ENCODE results near the gene SKA3.

The SKA3 gene

DNA sequence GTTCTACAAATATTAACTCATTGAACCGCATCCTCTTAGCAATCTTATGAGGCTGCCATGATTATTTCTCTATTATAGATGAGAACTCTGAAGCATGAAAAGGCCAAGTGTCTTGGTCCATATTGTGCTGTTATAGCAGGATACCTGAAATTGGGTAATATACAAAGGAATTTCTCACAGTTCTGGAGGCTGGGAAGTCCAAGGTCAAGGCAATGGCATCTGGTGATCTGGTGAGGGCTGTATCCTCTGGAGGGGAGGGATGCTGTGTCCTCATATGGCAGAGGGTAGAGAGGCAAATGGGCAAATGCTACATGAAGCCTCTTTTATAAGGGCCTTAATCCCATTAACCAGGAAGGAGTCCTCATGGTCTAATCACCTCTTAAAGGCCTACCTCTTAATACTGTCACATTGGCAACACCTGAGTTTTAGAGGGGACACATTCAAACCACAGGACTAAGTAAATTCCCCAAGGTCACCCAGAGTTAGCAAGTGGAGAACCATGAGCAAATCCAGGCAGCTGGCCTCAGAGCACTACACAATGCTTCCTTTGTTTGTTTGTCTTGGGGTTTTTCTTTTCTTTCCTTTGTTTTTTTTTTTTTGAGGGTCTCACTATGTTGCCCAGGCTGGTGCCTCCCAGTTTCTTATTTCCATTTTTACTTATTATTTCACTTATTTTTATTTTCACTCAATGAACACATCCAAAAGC, 59.1 kb downstream of the SKA3 start:
- no peaks in the 10 kb centered on the region for H3K27me3 Mint-ChIP-seq (ENCODE audit: low read depth)
- H3K4me3 Mint-ChIP-seq, result no peak overlapping the region
- H3K27ac Mint-ChIP-seq, result no peak overlapping the region
- H3K4me1 Mint-ChIP-seq (ENCODE audit: low read depth), result no peaks in the 10 kb centered on the region
- no peaks in the 10 kb centered on the region for H3K9me3 Mint-ChIP-seq
- H3K36me3 Mint-ChIP-seq (ENCODE audit: low read depth), result no peaks in the 10 kb centered on the region
- DNase-seq (ENCODE audit: low spot score), result no peak

DNA sequence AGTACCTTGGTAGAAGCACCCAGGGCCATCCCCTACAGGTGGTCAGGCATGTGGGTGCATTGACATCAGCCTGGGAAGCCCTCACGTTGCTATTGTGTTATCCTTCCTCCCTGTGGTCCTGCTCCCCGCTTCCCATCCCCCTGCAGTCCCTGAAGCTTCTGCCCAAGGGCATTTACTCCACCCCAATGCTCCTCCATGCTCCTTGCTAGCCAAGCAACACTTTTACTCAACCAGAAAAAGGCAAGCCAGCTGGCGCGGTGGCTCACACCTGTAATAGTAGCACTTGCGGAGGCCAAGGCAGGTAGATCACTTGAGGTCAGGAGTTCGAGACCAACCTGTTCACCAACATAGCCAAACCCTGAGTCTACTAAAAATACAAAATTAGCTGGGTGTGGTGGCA, 60.2 kb downstream of the SKA3 start:
- Mint-ChIP-seq H3K4me1 (ENCODE audit: low read depth) (no peaks in the 10 kb centered on the region), H3K9me3 (no peaks in the 10 kb centered on the region), H3K36me3 (ENCODE audit: low read depth) (no peaks in the 10 kb centered on the region), H3K27ac (no peak overlapping the region), H3K27me3 (ENCODE audit: low read depth) (no peaks in the 10 kb centered on the region), H3K4me3 (no peak overlapping the region)
- no peak for DNase-seq (ENCODE audit: low spot score)

DNA sequence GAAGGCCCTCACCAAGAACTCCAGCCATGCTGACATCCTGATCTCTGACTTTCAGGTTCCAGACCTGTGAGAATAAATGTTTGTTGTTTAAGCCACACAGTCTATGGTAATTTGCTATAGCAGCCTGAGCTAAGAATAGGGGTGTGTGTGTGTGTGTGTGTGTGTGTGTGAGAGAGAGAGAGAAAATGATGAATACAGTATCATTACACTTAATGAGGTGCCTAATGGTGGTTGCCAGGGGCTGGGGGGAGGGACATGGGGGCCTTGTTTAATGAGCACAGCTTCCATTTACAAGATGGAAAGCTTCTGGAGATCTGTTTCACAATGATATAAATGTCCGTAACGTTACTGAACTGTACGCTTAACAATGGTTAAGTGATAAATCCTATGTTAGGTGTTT, 61.1 kb downstream of the SKA3 start:
- Mint-ChIP-seq H3K27ac (no peak overlapping the region), H3K9me3 (no peaks in the 10 kb centered on the region), H3K27me3 (ENCODE audit: low read depth) (no peaks in the 10 kb centered on the region)

DNA sequence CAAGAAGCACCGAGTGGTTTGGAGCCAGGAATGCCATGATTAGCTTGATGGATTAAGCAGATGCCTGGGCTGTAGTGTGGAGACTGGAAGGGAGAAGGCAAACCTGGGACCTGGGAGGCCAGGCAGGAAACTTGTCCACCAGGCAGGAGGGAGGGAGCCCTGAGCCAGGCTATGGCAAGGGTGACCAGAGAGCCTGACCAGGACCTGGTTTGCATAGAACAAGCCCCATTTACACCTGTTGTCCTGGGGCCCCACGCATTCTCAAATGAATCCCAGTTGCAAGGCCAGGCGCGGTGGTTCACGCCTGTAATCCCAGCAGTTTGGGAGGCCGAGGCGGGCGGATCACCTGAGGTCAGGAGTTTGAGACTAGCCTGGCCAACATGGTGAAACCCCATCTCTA, 64.8 kb downstream of the SKA3 start:
- H3K27me3 Mint-ChIP-seq (ENCODE audit: low read depth), result no peaks in the 10 kb centered on the region
- DNase-seq (ENCODE audit: low spot score), result no peak
- no peaks in the 10 kb centered on the region for H3K9me3 Mint-ChIP-seq
- no peaks in the 10 kb centered on the region for H3K36me3 Mint-ChIP-seq (ENCODE audit: low read depth)
- H3K4me1 Mint-ChIP-seq (ENCODE audit: low read depth), result no peaks in the 10 kb centered on the region
- H3K4me3 Mint-ChIP-seq, result no peak overlapping the region
- no peak overlapping the region for H3K27ac Mint-ChIP-seq

More for the DNA sequence above, 61.1 kb downstream of the SKA3 start:
- no peak for DNase-seq (ENCODE audit: low spot score)
- Mint-ChIP-seq H3K36me3 (ENCODE audit: low read depth) (no peaks in the 10 kb centered on the region), H3K4me1 (ENCODE audit: low read depth) (no peaks in the 10 kb centered on the region), H3K4me3 (no peak overlapping the region)

DNA sequence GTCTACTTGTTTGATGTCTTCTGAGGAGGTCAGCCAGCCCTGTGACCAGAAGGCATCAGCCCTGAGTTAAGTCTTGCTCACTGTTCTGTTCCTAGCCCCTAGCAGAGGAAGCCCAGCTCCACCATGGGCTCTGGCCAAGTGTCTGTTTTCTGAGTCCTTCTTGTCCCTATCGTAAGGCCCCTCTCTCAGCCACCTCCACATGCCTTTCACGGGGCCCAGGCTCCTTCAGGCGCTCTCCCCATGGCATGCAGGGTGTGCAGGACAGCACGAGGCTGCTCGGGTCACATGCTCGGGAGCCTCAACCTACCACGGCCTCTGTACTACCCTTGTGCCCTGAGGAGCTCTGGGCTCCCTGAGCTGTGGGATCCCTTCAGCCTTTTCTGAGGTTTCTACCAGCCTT, 67.2 kb downstream of the SKA3 start:
- H3K27ac Mint-ChIP-seq, result no peak overlapping the region
- DNase-seq (ENCODE audit: low spot score), result no peak
- H3K36me3 Mint-ChIP-seq (ENCODE audit: low read depth), result no peaks in the 10 kb centered on the region
- H3K4me3 Mint-ChIP-seq, result no peak overlapping the region
- H3K27me3 Mint-ChIP-seq (ENCODE audit: low read depth), result no peaks in the 10 kb centered on the region
- H3K9me3 Mint-ChIP-seq, result no peaks in the 10 kb centered on the region
- H3K4me1 Mint-ChIP-seq (ENCODE audit: low read depth), result no peaks in the 10 kb centered on the region

DNA sequence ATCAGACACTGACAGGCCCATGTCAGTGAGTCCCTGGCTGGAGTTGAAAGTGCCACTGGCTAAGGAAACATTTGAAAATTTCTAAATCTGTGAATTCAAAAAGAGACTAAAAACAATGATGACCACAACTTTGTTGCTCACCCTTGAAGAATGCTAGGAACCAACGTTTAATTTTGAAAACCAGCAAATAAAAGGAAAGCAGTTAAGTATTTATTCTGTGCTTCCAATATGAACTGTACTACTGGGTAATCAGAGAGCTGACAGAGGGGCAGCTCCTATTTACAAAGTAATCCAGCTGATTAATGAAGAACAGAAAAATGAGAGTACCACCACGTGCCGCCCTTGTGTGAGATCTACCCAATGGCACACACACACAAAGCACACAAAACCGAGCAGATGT, 70.3 kb downstream of the SKA3 start:
- H3K4me3 Mint-ChIP-seq, result no peak overlapping the region
- no peaks in the 10 kb centered on the region for H3K36me3 Mint-ChIP-seq (ENCODE audit: low read depth)
- H3K9me3 Mint-ChIP-seq, result no peaks in the 10 kb centered on the region
- H3K27me3 Mint-ChIP-seq (ENCODE audit: low read depth), result no peaks in the 10 kb centered on the region
- H3K27ac Mint-ChIP-seq, result no peak overlapping the region
- H3K4me1 Mint-ChIP-seq (ENCODE audit: low read depth), result no peaks in the 10 kb centered on the region
- no peak for DNase-seq (ENCODE audit: low spot score)

DNA sequence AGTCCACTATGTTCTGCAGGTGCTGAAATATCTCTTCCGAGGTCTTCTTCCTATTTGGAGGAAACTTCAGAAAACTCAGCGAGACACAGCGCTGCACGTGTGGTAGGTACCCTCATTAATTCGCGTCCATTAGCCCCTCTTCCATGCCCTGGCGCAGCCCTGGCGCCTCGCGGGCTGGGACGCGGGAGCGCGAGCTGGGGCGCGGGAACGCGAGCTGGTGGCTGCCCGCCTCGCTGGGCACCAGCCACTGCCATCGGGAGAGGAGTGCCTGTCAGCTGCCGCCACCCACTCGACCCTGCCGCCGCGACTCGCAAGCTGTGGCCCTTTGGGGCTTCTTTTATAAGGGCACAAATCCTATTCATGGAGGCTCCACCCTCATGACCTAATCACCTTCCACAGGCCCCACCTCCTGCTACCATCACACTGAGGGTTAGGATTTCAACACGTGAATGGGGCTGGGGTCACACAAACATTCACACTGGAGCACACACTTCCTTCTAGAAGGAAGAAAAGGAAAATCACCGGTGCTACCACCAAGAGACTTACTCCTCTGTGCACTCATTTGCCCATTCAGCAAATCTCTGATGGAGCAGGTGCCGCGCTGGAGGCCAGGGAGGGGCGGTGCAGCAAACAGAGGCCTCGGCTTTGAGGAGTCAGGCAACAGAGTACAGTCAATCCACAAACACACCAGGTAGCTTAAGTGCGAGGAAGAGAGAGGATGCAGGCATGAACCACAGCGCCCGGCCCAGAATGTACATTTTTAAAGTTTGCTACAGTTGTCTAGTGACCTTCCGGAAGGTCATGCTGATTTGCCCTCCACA, 71.9 kb downstream of the SKA3 start:
- DNase-seq (ENCODE audit: low spot score), result no peak
- H3K4me3 Mint-ChIP-seq, result no peak overlapping the region
- H3K4me1 Mint-ChIP-seq (ENCODE audit: low read depth), result no peaks in the 10 kb centered on the region
- H3K9me3 Mint-ChIP-seq, result no peaks in the 10 kb centered on the region
- no peaks in the 10 kb centered on the region for H3K27me3 Mint-ChIP-seq (ENCODE audit: low read depth)
- no peaks in the 10 kb centered on the region for H3K36me3 Mint-ChIP-seq (ENCODE audit: low read depth)
- H3K27ac Mint-ChIP-seq, result no peak overlapping the region
